Lung microvascular endothelial cell (primary cell): ENCODE measurements around the gene ATP8B4. TPM values are rescaled to one million over a fixed set of nuclear protein-coding genes. Genes with fewer than 3 reads are reported as not detected.

Source experiments
- DNase-seq, 2 donors: peaks; one replicate each; pipeline versions ENCODE4 v3.0.0 to v3.0.0-alpha.2; 2010; ENCODE audit warnings: low read depth in 2 of 2
- total RNA-seq: library from RNA; depleted of rRNA; stranded (reverse); fragments of >200 nt; gene quantifications from 2 replicates; pipeline ENCODE4 v1.2.1, GENCODE V29; 2014

ATP8B4 gene
- total RNA-seq, 1 donor from 2014 or later: 3.6 TPM

- DNase-seq: no peak
Observed at GRCh38 chr15:50063226-50063625, 55.8 kb downstream of the ATP8B4 start.

GRCh38 chr15:50061503-50061902 is 57.5 kb downstream of the ATP8B4 start:
- DNase-seq: no peak

- no peak for DNase-seq
Observed at GRCh38 chr15:50059883-50060282, 59.1 kb downstream of the ATP8B4 start.

GRCh38 chr15:50059203-50059772 is 59.7 kb downstream of the ATP8B4 start:
- DNase-seq: no peak

DNA sequence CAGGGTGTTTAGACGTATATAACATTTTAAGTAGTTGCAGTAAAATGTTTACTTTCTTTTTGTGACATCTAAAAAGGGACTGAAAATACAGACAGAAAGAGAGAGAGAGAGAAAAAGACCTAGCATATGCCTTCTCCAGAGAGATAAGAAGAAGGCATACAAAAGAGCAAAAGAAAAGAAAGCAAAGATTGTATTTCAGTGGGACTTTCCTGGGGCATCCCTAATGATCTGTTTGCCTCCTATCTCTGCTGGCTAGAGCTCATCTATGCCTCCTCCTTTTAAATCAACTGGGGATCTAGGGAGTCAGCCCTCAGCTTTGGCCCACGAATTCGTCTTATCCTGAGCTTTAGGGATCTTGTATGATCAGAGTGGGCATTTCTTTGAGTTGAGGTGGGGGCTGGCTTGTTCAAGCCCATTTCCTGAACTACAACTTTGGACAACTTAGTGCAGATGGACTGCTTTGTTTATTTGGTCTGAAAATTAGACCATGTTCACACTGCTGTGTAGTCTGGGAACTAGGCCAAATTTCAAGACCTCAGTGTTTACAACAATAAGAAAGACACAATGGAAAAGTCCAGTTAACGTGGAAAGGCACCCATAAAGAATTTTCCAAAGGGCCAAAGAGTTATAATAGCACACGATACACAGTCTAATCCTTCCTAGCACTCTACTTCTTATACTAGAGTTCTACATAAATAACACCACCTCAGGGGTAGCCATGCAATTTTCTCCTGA is 61.0 kb downstream of the ATP8B4 start:
- DNase-seq: peak; percentile 61 to 64

GRCh38 chr15:50057196-50057595 is 61.8 kb downstream of the ATP8B4 start:
- no peak for DNase-seq

GRCh38 chr15:50055750-50056157 is 63.3 kb downstream of the ATP8B4 start:
- DNase-seq: no peak

DNA sequence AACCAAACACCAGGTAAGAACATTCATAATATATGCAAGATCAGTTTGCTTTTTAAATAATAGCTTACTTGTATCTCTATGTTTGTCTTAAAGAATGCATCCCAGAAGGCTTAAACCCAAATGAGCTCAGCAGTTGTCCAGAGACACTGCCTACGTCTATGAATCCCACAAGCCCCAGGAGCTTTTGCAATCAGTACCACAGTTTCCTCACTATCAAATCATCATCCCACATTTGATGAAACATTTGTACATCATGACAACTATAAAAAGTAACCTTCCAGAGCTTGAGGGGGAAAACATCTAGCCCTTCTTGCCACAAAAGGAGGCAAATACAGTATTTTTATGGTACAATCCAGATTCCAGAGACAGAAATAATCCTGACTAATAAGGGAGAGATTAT is 63.7 kb downstream of the ATP8B4 start:
- no peak for DNase-seq

GRCh38 chr15:50053055-50053856 is 65.8 kb downstream of the ATP8B4 start:
- DNase-seq: no peak

DNA sequence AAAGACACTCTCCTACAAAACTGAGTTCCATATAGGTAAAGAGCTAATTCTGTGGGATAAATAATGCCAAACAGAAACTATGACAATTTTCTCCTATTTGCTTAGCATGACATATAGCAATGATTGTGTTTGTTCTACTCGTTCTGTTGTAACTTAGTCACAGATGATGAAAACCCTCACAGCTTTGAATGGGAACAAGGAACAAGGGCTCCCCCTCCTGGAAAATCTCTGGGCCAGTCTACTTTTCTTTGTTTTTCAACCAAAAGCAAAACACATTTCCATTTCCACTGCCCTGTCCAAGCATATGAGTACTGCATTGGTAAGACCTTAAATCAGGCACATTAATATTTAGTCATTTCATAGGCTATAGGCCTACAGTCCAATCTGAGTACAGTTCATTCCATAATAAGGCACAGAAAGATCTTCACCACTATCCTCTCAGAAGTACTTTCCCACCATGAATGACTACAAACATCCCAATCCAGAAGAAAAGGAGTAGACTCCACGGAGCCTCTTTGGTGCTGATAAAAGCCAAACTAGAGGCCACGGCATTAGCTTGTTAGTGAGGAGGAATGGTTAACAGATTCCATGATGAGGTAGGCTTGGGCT is 67.1 kb downstream of the ATP8B4 start:
- DNase-seq: peak; percentile 55 to 63

DNA sequence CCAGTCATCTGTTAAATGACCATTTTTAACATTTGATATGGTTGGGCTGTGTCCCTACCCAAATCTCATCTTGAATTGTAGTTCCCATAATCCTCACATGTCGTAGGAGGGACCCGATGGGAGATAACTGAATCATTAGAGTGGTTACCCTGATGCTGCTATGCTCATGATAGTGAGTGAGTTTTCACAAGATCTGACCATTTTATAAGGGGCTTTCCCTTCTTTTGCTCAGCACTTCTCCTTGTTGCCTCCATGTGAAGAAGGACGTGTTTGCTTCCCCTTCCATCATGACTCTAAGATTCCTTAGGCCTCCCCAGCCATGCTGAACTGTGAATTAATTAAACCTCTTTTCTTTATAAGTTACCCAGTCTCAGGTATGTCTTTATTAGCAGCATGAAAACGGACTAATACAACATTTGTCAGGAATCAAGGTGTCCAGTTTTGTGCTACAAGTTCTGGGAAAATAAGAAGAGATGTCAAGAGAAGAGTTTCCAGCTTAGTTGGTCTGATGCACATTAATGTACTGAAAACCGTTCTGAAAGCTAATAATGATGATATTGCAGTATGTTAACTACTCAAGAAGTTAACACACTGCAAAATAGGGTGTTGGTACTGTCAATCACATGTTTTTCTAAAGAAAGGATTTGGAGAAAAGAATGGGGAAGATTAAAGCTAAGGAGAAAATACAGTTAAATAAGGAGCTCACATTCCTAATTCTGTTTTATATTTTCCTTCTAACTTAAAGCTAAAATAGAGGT is 67.9 kb downstream of the ATP8B4 start:
- no peak for DNase-seq

GRCh38 chr15:50049871-50050270 is 69.2 kb downstream of the ATP8B4 start:
- DNase-seq: no peak

GRCh38 chr15:50046867-50047266 is 72.2 kb downstream of the ATP8B4 start:
- DNase-seq: no peak

GRCh38 chr15:50046159-50046558 is 72.9 kb downstream of the ATP8B4 start:
- DNase-seq: no peak

- DNase-seq: no peak
Observed at GRCh38 chr15:50044904-50045303, 74.1 kb downstream of the ATP8B4 start.

DNA sequence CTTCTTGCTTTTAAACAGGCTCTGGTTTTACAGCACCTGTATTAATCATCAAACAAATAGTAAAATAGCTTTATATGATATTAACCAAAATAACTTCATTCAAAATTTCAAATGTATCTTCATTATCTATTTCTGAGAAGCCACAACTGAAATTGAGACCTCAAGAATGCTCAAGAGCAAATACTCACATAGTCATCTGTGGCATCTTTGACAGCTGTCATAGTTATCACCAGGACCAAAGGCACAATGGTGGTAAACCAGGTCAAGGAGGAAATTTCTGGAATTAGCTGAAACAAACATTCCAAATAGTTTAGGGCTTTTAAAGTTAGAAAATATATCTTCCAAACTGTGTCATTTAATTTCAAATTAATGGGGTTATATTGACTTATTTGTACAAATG is 74.6 kb downstream of the ATP8B4 start:
- DNase-seq: no peak

- no peak for DNase-seq
Observed at GRCh38 chr15:50042775-50043174, 76.3 kb downstream of the ATP8B4 start.

GRCh38 chr15:50030456-50030855 is 88.6 kb downstream of the ATP8B4 start:
- DNase-seq: no peak

- no peak for DNase-seq
Observed at GRCh38 chr15:50028326-50028725, 90.7 kb downstream of the ATP8B4 start.

GRCh38 chr15:50024281-50024680 is 94.8 kb downstream of the ATP8B4 start:
- no peak for DNase-seq

DNA sequence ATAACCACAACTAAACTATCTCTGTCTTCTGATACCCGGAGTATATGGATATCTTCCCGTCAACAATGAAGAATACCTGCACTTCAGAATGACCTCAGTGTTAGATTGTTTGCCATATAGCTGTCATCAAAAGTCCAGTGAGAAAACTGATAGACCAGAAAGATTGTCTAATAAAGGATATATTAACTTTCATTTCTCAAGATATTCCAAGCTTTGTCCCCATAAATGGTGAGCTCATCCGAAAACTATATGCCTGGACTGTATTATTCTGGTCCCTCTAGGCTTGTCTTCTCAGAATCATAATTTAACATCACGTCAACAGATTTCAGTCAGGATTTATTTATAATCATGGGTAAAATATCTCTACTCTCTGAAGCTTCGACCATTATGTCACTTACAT is 100.5 kb downstream of the ATP8B4 start:
- DNase-seq: no peak
